Suprapubic skin (tissue), 4 donors: Measurements from ENCODE around the gene DGCR8. TPM values are rescaled to one million over a fixed set of nuclear protein-coding genes. Genes with fewer than 3 reads are reported as not detected.

Source experiments
- DNase-seq, 2 donors: peaks; one replicate each; pipeline ENCODE4 v3.0.0-alpha.2; 2019; ENCODE audit warnings: low spot score in 2 of 2
- H3K27ac ChIP-seq: fragments of 200-600 bp; sonication (generic); one replicate; pipeline ENCODE4 v1.5.1; 2019
- H3K27me3 ChIP-seq: fragments of 200-600 bp; sonication (generic); one replicate; pipeline ENCODE4 v1.5.1; 2019
- H3K36me3 ChIP-seq: fragments of 200-600 bp; sonication (generic); one replicate; pipeline ENCODE4 v1.5.1; 2019
- H3K4me1 ChIP-seq: fragments of 200-600 bp; sonication (generic); one replicate; pipeline ENCODE4 v1.5.1; 2019
- H3K4me3 ChIP-seq: fragments of 200-600 bp; sonication (generic); one replicate; pipeline ENCODE4 v1.5.1; 2019; ENCODE audit warnings: mild to moderate bottlenecking
- H3K9me3 ChIP-seq: fragments of 200-600 bp; sonication (generic); one replicate; pipeline ENCODE4 v1.5.1; 2019
- CTCF ChIP-seq, 2 donors: fragments of 200-600 bp in 1 of 2; fragments of 450-650 bp in 1 of 2; sonication (generic) in 1 of 2; IDR thresholded peaks; one replicate each; pipeline ENCODE4 v1.5.1; 2016 to 2019; ENCODE audit warnings: antibody characterized with exemption in 2 of 2, mild to moderate bottlenecking in 1 of 2, moderate library complexity in 1 of 2
- EP300 ChIP-seq: sonication (generic); formaldehyde crosslinking; IDR thresholded peaks from one replicate; pipeline ENCODE4 v1.6.1; 2017; ENCODE audit warnings: antibody characterized with exemption
- POLR2A ChIP-seq, 2 donors: fragments of 450-650 bp; IDR thresholded peaks; one replicate each; pipeline ENCODE4 v1.6.1; 2017; ENCODE audit warnings: antibody characterized with exemption in 2 of 2, mild to moderate bottlenecking in 2 of 2, moderate library complexity in 2 of 2
- POLR2AphosphoS5 ChIP-seq, 3 donors: sonication (generic); formaldehyde crosslinking; IDR thresholded peaks; one replicate each; pipeline ENCODE4 v1.6.1; 2017; ENCODE audit warnings: antibody characterized with exemption in 3 of 3
- WGBS: methylation state at CpG from one replicate; pipeline ENCODE4 v1.1.5; 2018; 5-methylcytosine and 5-hydroxymethylcytosine counted together
- total RNA-seq, 4 donors: library from RNA; depleted of rRNA; stranded (reverse); fragments of >200 nt; gene quantifications; one replicate each; pipeline ENCODE4 v1.1.0, GENCODE V29; 2016

Gene DGCR8
- total RNA-seq, 4 donors from 2014 or later, result 22.4 to 69.1 (median 38.0) TPM

GRCh38 chr22:20094197-20094807 is 14.3 kb downstream of the DGCR8 start:
- no peak for DNase-seq
- Histone ChIP-seq H3K9me3 (peaks cover 4% of the 10 kb centered on the region), H3K36me3 (peaks cover 98% of the 10 kb centered on the region), H3K27ac (no peak overlapping the region), H3K4me3 (no peak overlapping the region), H3K4me1 (no peaks in the 10 kb centered on the region), H3K27me3 (no peaks in the 10 kb centered on the region)
- 95% methylated on average over 15 of the region's 15 CpGs for WGBS
- TF ChIP-seq EP300 (no peak), POLR2AphosphoS5 (IDR thresholded peaks at IDR 0.05) (no peak), CTCF (IDR thresholded peaks at IDR 0.05) (no peak), POLR2A (IDR thresholded peaks at IDR 0.05) (no peak)

- Histone ChIP-seq H3K4me1 (peaks cover 3% of the 10 kb centered on the region), H3K27me3 (no peaks in the 10 kb centered on the region), H3K27ac (no peak overlapping the region), H3K4me3 (no peak overlapping the region), H3K9me3 (peaks cover 4% of the 10 kb centered on the region), H3K36me3 (peaks cover 98% of the 10 kb centered on the region)
- no peak for DNase-seq
- TF ChIP-seq EP300, result no peak
- TF ChIP-seq POLR2AphosphoS5 (IDR thresholded peaks at IDR 0.05), result no peak
- no peak for TF ChIP-seq CTCF (IDR thresholded peaks at IDR 0.05)
- WGBS, result 92% methylated on average over 4 of the region's 4 CpGs
Measured at GRCh38 chr22:20095521-20095920, 15.5 kb downstream of the DGCR8 start.

GRCh38 chr22:20096574-20097420 is 16.8 kb downstream of the DGCR8 start:
- Histone ChIP-seq H3K36me3 (peaks cover 91% of the 10 kb centered on the region), H3K4me1 (peaks cover 3% of the 10 kb centered on the region), H3K27me3 (no peaks in the 10 kb centered on the region), H3K4me3 (no peak overlapping the region), H3K9me3 (peaks cover 4% of the 10 kb centered on the region), H3K27ac (no peak overlapping the region)
- DNase-seq, result no peak
- WGBS, result 98% methylated on average over 2 of the region's 2 CpGs
- TF ChIP-seq POLR2A (IDR thresholded peaks at IDR 0.05) (no peak), POLR2AphosphoS5 (IDR thresholded peaks at IDR 0.05) (no peak), CTCF (IDR thresholded peaks at IDR 0.05) (no peak), EP300 (no peak)

- H3K9me3 ChIP-seq, result peaks cover 4% of the 10 kb centered on the region
- peaks cover 3% of the 10 kb centered on the region for H3K4me1 ChIP-seq
- H3K27me3 ChIP-seq, result no peaks in the 10 kb centered on the region
- no peak overlapping the region for H3K27ac ChIP-seq
- TF ChIP-seq POLR2A (IDR thresholded peaks at IDR 0.05), result no peak
- no peak for TF ChIP-seq EP300
- TF ChIP-seq CTCF (IDR thresholded peaks at IDR 0.05), result no peak
- TF ChIP-seq POLR2AphosphoS5 (IDR thresholded peaks at IDR 0.05), result no peak
- WGBS, result 99% methylated on average over 5 of the region's 6 CpGs
- peaks cover 76% of the 10 kb centered on the region for H3K36me3 ChIP-seq
- H3K4me3 ChIP-seq, result no peak overlapping the region
- DNase-seq, result no peak
Measured at GRCh38 chr22:20099099-20099711, 19.2 kb downstream of the DGCR8 start.

GRCh38 chr22:20101638-20102037 is 21.6 kb downstream of the DGCR8 start:
- Histone ChIP-seq H3K27me3 (no peaks in the 10 kb centered on the region), H3K4me3 (no peak overlapping the region), H3K4me1 (peaks cover 3% of the 10 kb centered on the region), H3K9me3 (peaks cover 3% of the 10 kb centered on the region), H3K27ac (no peak overlapping the region), H3K36me3 (peaks cover 75% of the 10 kb centered on the region)
- 82% methylated on average over 8 of the region's 8 CpGs for WGBS
- DNase-seq, result no peak
- TF ChIP-seq POLR2AphosphoS5 (IDR thresholded peaks at IDR 0.05) (no peak), EP300 (no peak), POLR2A (IDR thresholded peaks at IDR 0.05) (no peak), CTCF (IDR thresholded peaks at IDR 0.05) (no peak)
